ENCODE results near the gene SPACA7. TPM values are rescaled to one million over a fixed set of nuclear protein-coding genes. Genes with fewer than 3 reads are reported as not detected.

The SPACA7 gene
- polyA plus RNA-seq, 1 donor = not detected

GRCh38 chr13:112341446-112341845, 34.7 kb upstream of the SPACA7 start:
- WGBS (ENCODE audit: insufficient coverage, low lambda C conversion rate) = no CpG with 5 or more reads among the region's 3 CpGs
- Histone ChIP-seq H3K9me3 (ENCODE audit: control insufficient read depth, low read depth, low read length) (no peaks in the 10 kb centered on the region), H3K4me3 (ENCODE audit: low read length) (no peak overlapping the region), H3K27ac (ENCODE audit: low read length) (no peak overlapping the region), H3K27me3 (ENCODE audit: control insufficient read depth, insufficient read depth, low read length) (peaks cover 31% of the 10 kb centered on the region), H3K36me3 (ENCODE audit: control insufficient read depth, insufficient read depth, low read length) (no peaks in the 10 kb centered on the region), H3K4me1 (ENCODE audit: control insufficient read depth, insufficient read depth, low read length) (no peaks in the 10 kb centered on the region)
- no peak for DNase-seq

- no peak for DNase-seq
- Histone ChIP-seq H3K36me3 (ENCODE audit: control insufficient read depth, insufficient read depth, low read length) (no peaks in the 10 kb centered on the region), H3K4me3 (ENCODE audit: low read length) (no peak overlapping the region), H3K4me1 (ENCODE audit: control insufficient read depth, insufficient read depth, low read length) (no peaks in the 10 kb centered on the region), H3K27ac (ENCODE audit: low read length) (no peak overlapping the region), H3K9me3 (ENCODE audit: control insufficient read depth, low read depth, low read length) (no peaks in the 10 kb centered on the region), H3K27me3 (ENCODE audit: control insufficient read depth, insufficient read depth, low read length) (peaks cover 38% of the 10 kb centered on the region)
- WGBS (ENCODE audit: insufficient coverage, low lambda C conversion rate) = no CpG with 5 or more reads among the region's 29 CpGs
These were observed 34.0 kb upstream of the SPACA7 start for GRCh38 chr13:112341976-112342735.

GRCh38 chr13:112342841-112343361, 33.3 kb upstream of the SPACA7 start:
- H3K27me3 ChIP-seq (ENCODE audit: control insufficient read depth, insufficient read depth, low read length) = peaks cover 42% of the 10 kb centered on the region
- H3K36me3 ChIP-seq (ENCODE audit: control insufficient read depth, insufficient read depth, low read length) = no peaks in the 10 kb centered on the region
- H3K4me1 ChIP-seq (ENCODE audit: control insufficient read depth, insufficient read depth, low read length) = no peaks in the 10 kb centered on the region
- DNase-seq = no peak
- H3K27ac ChIP-seq (ENCODE audit: low read length) = no peak overlapping the region
- H3K4me3 ChIP-seq (ENCODE audit: low read length) = no peak overlapping the region
- WGBS (ENCODE audit: insufficient coverage, low lambda C conversion rate) = no CpG with 5 or more reads among the region's 50 CpGs
- no peaks in the 10 kb centered on the region for H3K9me3 ChIP-seq (ENCODE audit: control insufficient read depth, low read depth, low read length)

GRCh38 chr13:112343591-112343990, 32.6 kb upstream of the SPACA7 start:
- H3K9me3 ChIP-seq (ENCODE audit: control insufficient read depth, low read depth, low read length) = no peaks in the 10 kb centered on the region
- no peak overlapping the region for H3K4me3 ChIP-seq (ENCODE audit: low read length)
- H3K4me1 ChIP-seq (ENCODE audit: control insufficient read depth, insufficient read depth, low read length) = no peaks in the 10 kb centered on the region
- no peak overlapping the region for H3K27ac ChIP-seq (ENCODE audit: low read length)
- WGBS (ENCODE audit: insufficient coverage, low lambda C conversion rate) = no CpG with 5 or more reads among the region's 25 CpGs
- no peak for DNase-seq
- no peaks in the 10 kb centered on the region for H3K36me3 ChIP-seq (ENCODE audit: control insufficient read depth, insufficient read depth, low read length)
- H3K27me3 ChIP-seq (ENCODE audit: control insufficient read depth, insufficient read depth, low read length) = peaks cover 49% of the 10 kb centered on the region

- Histone ChIP-seq H3K4me3 (ENCODE audit: low read length) (no peak overlapping the region), H3K27me3 (ENCODE audit: control insufficient read depth, insufficient read depth, low read length) (peaks cover 55% of the 10 kb centered on the region), H3K9me3 (ENCODE audit: control insufficient read depth, low read depth, low read length) (no peaks in the 10 kb centered on the region), H3K4me1 (ENCODE audit: control insufficient read depth, insufficient read depth, low read length) (no peaks in the 10 kb centered on the region), H3K27ac (ENCODE audit: low read length) (no peak overlapping the region), H3K36me3 (ENCODE audit: control insufficient read depth, insufficient read depth, low read length) (no peaks in the 10 kb centered on the region)
- no peak for DNase-seq
- no CpG with 5 or more reads among the region's 7 CpGs for WGBS (ENCODE audit: insufficient coverage, low lambda C conversion rate)
These were observed 30.4 kb upstream of the SPACA7 start for GRCh38 chr13:112345826-112346172.

GRCh38 chr13:112346173-112346898, 29.8 kb upstream of the SPACA7 start:
- Histone ChIP-seq H3K27me3 (ENCODE audit: control insufficient read depth, insufficient read depth, low read length) (peaks cover 55% of the 10 kb centered on the region), H3K36me3 (ENCODE audit: control insufficient read depth, insufficient read depth, low read length) (no peaks in the 10 kb centered on the region), H3K27ac (ENCODE audit: low read length) (no peak overlapping the region), H3K4me1 (ENCODE audit: control insufficient read depth, insufficient read depth, low read length) (no peaks in the 10 kb centered on the region), H3K4me3 (ENCODE audit: low read length) (no peak overlapping the region), H3K9me3 (ENCODE audit: control insufficient read depth, low read depth, low read length) (no peaks in the 10 kb centered on the region)
- WGBS (ENCODE audit: insufficient coverage, low lambda C conversion rate) = 41% methylated on average over 3 of the region's 22 CpGs
- DNase-seq = no peak

- 20% methylated on average over 1 of the region's 9 CpGs for WGBS (ENCODE audit: insufficient coverage, low lambda C conversion rate)
These were observed 29.3 kb upstream of the SPACA7 start for GRCh38 chr13:112346899-112347229.

GRCh38 chr13:112347986-112348385, 28.2 kb upstream of the SPACA7 start:
- Histone ChIP-seq H3K36me3 (ENCODE audit: control insufficient read depth, insufficient read depth, low read length) (no peaks in the 10 kb centered on the region), H3K4me1 (ENCODE audit: control insufficient read depth, insufficient read depth, low read length) (no peaks in the 10 kb centered on the region), H3K27ac (ENCODE audit: low read length) (no peak overlapping the region), H3K27me3 (ENCODE audit: control insufficient read depth, insufficient read depth, low read length) (peaks cover 46% of the 10 kb centered on the region), H3K4me3 (ENCODE audit: low read length) (no peak overlapping the region), H3K9me3 (ENCODE audit: control insufficient read depth, low read depth, low read length) (no peaks in the 10 kb centered on the region)
- no peak for DNase-seq
- 100% methylated on average over 1 of the region's 10 CpGs for WGBS (ENCODE audit: insufficient coverage, low lambda C conversion rate)

More at GRCh38 chr13:112346899-112347229, 29.3 kb upstream of the SPACA7 start:
- Histone ChIP-seq H3K4me3 (ENCODE audit: low read length) (no peak overlapping the region), H3K36me3 (ENCODE audit: control insufficient read depth, insufficient read depth, low read length) (no peaks in the 10 kb centered on the region), H3K4me1 (ENCODE audit: control insufficient read depth, insufficient read depth, low read length) (no peaks in the 10 kb centered on the region), H3K27me3 (ENCODE audit: control insufficient read depth, insufficient read depth, low read length) (peaks cover 54% of the 10 kb centered on the region), H3K27ac (ENCODE audit: low read length) (no peak overlapping the region), H3K9me3 (ENCODE audit: control insufficient read depth, low read depth, low read length) (no peaks in the 10 kb centered on the region)
- no peak for DNase-seq

GRCh38 chr13:112348642-112349345, 27.4 kb upstream of the SPACA7 start:
- peaks cover 44% of the 10 kb centered on the region for H3K27me3 ChIP-seq (ENCODE audit: control insufficient read depth, insufficient read depth, low read length)
- DNase-seq = no peak
- no peaks in the 10 kb centered on the region for H3K36me3 ChIP-seq (ENCODE audit: control insufficient read depth, insufficient read depth, low read length)
- no CpG with 5 or more reads among the region's 12 CpGs for WGBS (ENCODE audit: insufficient coverage, low lambda C conversion rate)
- no peaks in the 10 kb centered on the region for H3K4me1 ChIP-seq (ENCODE audit: control insufficient read depth, insufficient read depth, low read length)
- H3K9me3 ChIP-seq (ENCODE audit: control insufficient read depth, low read depth, low read length) = no peaks in the 10 kb centered on the region
- no peak overlapping the region for H3K27ac ChIP-seq (ENCODE audit: low read length)
- H3K4me3 ChIP-seq (ENCODE audit: low read length) = no peak overlapping the region

- Histone ChIP-seq H3K27me3 (ENCODE audit: control insufficient read depth, insufficient read depth, low read length) (peaks cover 36% of the 10 kb centered on the region), H3K4me1 (ENCODE audit: control insufficient read depth, insufficient read depth, low read length) (no peaks in the 10 kb centered on the region), H3K9me3 (ENCODE audit: control insufficient read depth, low read depth, low read length) (no peaks in the 10 kb centered on the region), H3K36me3 (ENCODE audit: control insufficient read depth, insufficient read depth, low read length) (no peaks in the 10 kb centered on the region), H3K27ac (ENCODE audit: low read length) (no peak overlapping the region), H3K4me3 (ENCODE audit: low read length) (no peak overlapping the region)
- WGBS (ENCODE audit: insufficient coverage, low lambda C conversion rate) = 80% methylated on average over 5 of the region's 13 CpGs
- no peak for DNase-seq
These were observed 26.5 kb upstream of the SPACA7 start for GRCh38 chr13:112349681-112350080.

All from large intestine (tissue), 3 donors.